Kidney (tissue), 14 donors: ENCODE measurements around the gene JAZF1. TPM values are rescaled to one million over a fixed set of nuclear protein-coding genes. Genes with fewer than 3 reads are reported as not detected.

ENCODE experiments used
- DNase-seq, 5 donors: peaks; one replicate each; pipeline ENCODE4 v3.0.0-alpha.2; 2013 to 2020
- FAIRE-seq: peaks from 2 replicates; lab custom pipeline; 2012; peaks lifted over from hg19 to GRCh38; lab: Jason Lieb, UNC
- H3K27ac ChIP-seq, 2 donors: one replicate each; pipeline ENCODE4 v1.7.0; 2013; ENCODE audit warnings: low read depth in 2 of 2, low read length in 2 of 2, inconsistent platforms in 1 of 2
- H3K27me3 ChIP-seq: one replicate; pipeline ENCODE4 v1.7.1; 2013; ENCODE audit warnings: low read length, inconsistent platforms; ENCODE audit not compliant: control insufficient read depth, insufficient read depth
- H3K36me3 ChIP-seq, 3 donors: one replicate each; pipeline versions ENCODE4 v1.7.0 to v1.7.1; 2013; ENCODE audit warnings: low read length in 3 of 3, control low read depth in 1 of 3, inconsistent platforms in 1 of 3; ENCODE audit not compliant: insufficient read depth in 3 of 3, control insufficient read depth in 2 of 3
- H3K4me1 ChIP-seq, 3 donors: one replicate each; pipeline versions ENCODE4 v1.7.0 to v1.7.1; 2013; ENCODE audit warnings: low read length in 3 of 3, inconsistent platforms in 1 of 3, low read depth in 1 of 3; ENCODE audit not compliant: control insufficient read depth in 2 of 3, insufficient read depth in 2 of 3
- H3K4me3 ChIP-seq, 3 donors: one replicate each; pipeline versions ENCODE4 v1.7.0 to v1.8.1; 2013; ENCODE audit warnings: low read length in 3 of 3, control low read depth in 1 of 3, inconsistent platforms in 1 of 3
- H3K9ac ChIP-seq, 3 donors: one replicate each; pipeline versions ENCODE4 v1.7.0 to v1.7.1; 2013; ENCODE audit warnings: low read length in 3 of 3, control low read depth in 1 of 3, inconsistent platforms in 1 of 3
- H3K9me3 ChIP-seq, 3 donors: one replicate each; pipeline versions ENCODE4 v1.7.0 to v1.7.1; 2013; ENCODE audit warnings: low read length in 3 of 3, control low read depth in 1 of 3, inconsistent platforms in 1 of 3; ENCODE audit not compliant: control insufficient read depth in 2 of 3, insufficient read depth in 1 of 3
- CTCF ChIP-seq: IDR thresholded peaks from 3 replicates; pipeline ENCODE4 v1.5.1; 2012; ENCODE audit warnings: mild to moderate bottlenecking, moderate library complexity, borderline replicate concordance; ENCODE audit not compliant: insufficient read depth; ENCODE audit errors: extremely low read depth
- intact Hi-C: fragments of 100-400 bp; cut with DNase I; formaldehyde crosslinking; loops from one replicate; pipeline ENCODE4 v1.11.1; 2022
- polyA plus RNA-seq: library from polyadenylated mRNA; stranded (reverse); fragments of 350-450 nt; fragmentation: Illumina TruSeq; extraction: RNeasy Lipid Tissue Mini Kit (QIAGEN cat#74804); gene quantifications from one replicate; pipeline ENCODE4 v1.2.3, GENCODE V29; 2014; ENCODE audit warnings: low read depth, low replicate concordance; ENCODE audit not compliant: insufficient read depth
- total RNA-seq: library from RNA; stranded (reverse); fragmentation: NEBNext Ultra II Directional; extraction: Animal tissue kit (Norgen Biotek cat#: 25700); gene quantifications from one replicate; pipeline ENCODE4 v1.2.1, GENCODE V29; 2021
- donor health status: control.
- donor health status: control.
- donor health status: control.
- donor health status: control.
- donor health status: control.
- donor health status: DM: yes; HTN: yes; CAD: no.
- donor health status: Normal renal cell carcinoma (clear cell type).

JAZF1 gene
- total and polyA plus RNA-seq, 2 donors from 2014 or later = 5.7 to 13.1 TPM

GRCh38 chr7:28071570-28071969, 109.0 kb downstream of the JAZF1 start:
- no peak overlapping the region for H3K4me3 ChIP-seq
- H3K9ac ChIP-seq = no peak overlapping the region
- no peaks in the 10 kb centered on the region for H3K36me3 ChIP-seq

GRCh38 chr7:28070297-28071055, 110.1 kb downstream of the JAZF1 start:
- Histone ChIP-seq H3K27ac (no peak overlapping the region), H3K4me1 (peaks cover 0 to 3% (median 0%) of the 10 kb centered on the region in 3 donors), H3K4me3 (no peak overlapping the region), H3K9me3 (no peaks in the 10 kb centered on the region), H3K36me3 (no peaks in the 10 kb centered on the region), H3K27me3 (no peaks in the 10 kb centered on the region), H3K9ac (no peak overlapping the region)
- FAIRE-seq (no peak), DNase-seq (no peak)
- TF ChIP-seq CTCF = no peak
- intact Hi-C loops = no loop called here

More at GRCh38 chr7:28071570-28071969, 109.0 kb downstream of the JAZF1 start:
- no peak for TF ChIP-seq CTCF
- FAIRE-seq (no peak), DNase-seq (no peak)
- Histone ChIP-seq H3K9me3 (no peaks in the 10 kb centered on the region), H3K4me1 (peaks cover 0 to 3% (median 0%) of the 10 kb centered on the region in 3 donors), H3K27ac (no peak overlapping the region), H3K27me3 (no peaks in the 10 kb centered on the region)
- intact Hi-C loops = no loop called here

- Histone ChIP-seq H3K27ac (no peak overlapping the region), H3K4me3 (no peak overlapping the region)
- DNase-seq = peak in 4 of 5 donors; percentile 61 to 94 (median 69)
These were observed 110.8 kb downstream of the JAZF1 start for GRCh38 chr7:28069807-28070206.

More at GRCh38 chr7:28069807-28070206, 110.8 kb downstream of the JAZF1 start:
- FAIRE-seq = no peak
- TF ChIP-seq CTCF = no peak
- Histone ChIP-seq H3K9me3 (no peaks in the 10 kb centered on the region), H3K4me1 (peaks cover 0 to 3% (median 0%) of the 10 kb centered on the region in 3 donors), H3K9ac (no peak overlapping the region), H3K36me3 (no peaks in the 10 kb centered on the region), H3K27me3 (no peaks in the 10 kb centered on the region)
- intact Hi-C loops = no loop called here
